ENCODE data around the gene BRCA2.

GRCh38 chr13:32320528-32320927, 5.2 kb downstream of the BRCA2 start:
- TF ChIP-seq CTCF (IDR thresholded peaks at IDR 0.05) (no peak), POLR2A (IDR thresholded peaks at IDR 0.05) (no peak)

All from ovary (tissue), 3 donors.